Type B pancreatic cell (in vitro differentiated cells): ENCODE data around the gene TMIGD2. TPM values are rescaled to one million over a fixed set of nuclear protein-coding genes. Genes with fewer than 3 reads are reported as not detected.

Source experiments
- DNase-seq: peaks from one replicate; pipeline ENCODE4 v3.0.0; 2021; ENCODE audit warnings: mixed read lengths; ENCODE audit not compliant: unreplicated experiment; ENCODE audit errors: extremely low spot score
- H3K27ac Mint-ChIP-seq: 2 replicates; pipeline ENCODE4 v1.8.0; 2021; ENCODE audit warnings: mild to moderate bottlenecking, mixed read lengths
- H3K27me3 Mint-ChIP-seq: 2 replicates; pipeline ENCODE4 v1.8.0; 2021; ENCODE audit warnings: mixed read lengths
- H3K36me3 Mint-ChIP-seq: 2 replicates; pipeline ENCODE4 v1.8.0; 2021; ENCODE audit warnings: mixed read lengths
- H3K4me1 Mint-ChIP-seq: one replicate; pipeline ENCODE4 v1.8.0; 2021; ENCODE audit warnings: mixed read lengths; ENCODE audit not compliant: unreplicated experiment
- H3K4me3 Mint-ChIP-seq: 2 replicates; pipeline ENCODE4 v1.8.0; 2021; ENCODE audit warnings: mild to moderate bottlenecking, mixed read lengths
- H3K9me3 Mint-ChIP-seq: 2 replicates; pipeline ENCODE4 v1.8.0; 2021; ENCODE audit warnings: mixed read lengths
- CTCF ChIP-seq: fragments of 200-600 bp; sonication (generic); conservative IDR thresholded peaks from 2 replicates; pipeline ENCODE4 v1.5.0; 2021; ENCODE audit warnings: antibody characterized with exemption, mild to moderate bottlenecking
- total RNA-seq: library from RNA; stranded (reverse); gene quantifications from 2 replicates; pipeline ENCODE4 v1.2.1, GENCODE V29; 2021; ENCODE audit warnings: low replicate concordance

The TMIGD2 gene
- total RNA-seq, 1 donor from 2014 or later: not detected

GRCh38 chr19:4316956-4317355 lies 14.8 kb upstream of the TMIGD2 start:
- no peaks in the 10 kb centered on the region for H3K4me1 Mint-ChIP-seq
- H3K36me3 Mint-ChIP-seq: peaks cover 16% of the 10 kb centered on the region
- no peaks in the 10 kb centered on the region for H3K27me3 Mint-ChIP-seq
- no peak for DNase-seq
- no peak for TF ChIP-seq CTCF
- H3K27ac Mint-ChIP-seq: no peak overlapping the region
- H3K9me3 Mint-ChIP-seq: peaks cover 8% of the 10 kb centered on the region
- H3K4me3 Mint-ChIP-seq: no peak overlapping the region

GRCh38 chr19:4313847-4314490 lies 11.8 kb upstream of the TMIGD2 start:
- peaks cover 9% of the 10 kb centered on the region for H3K36me3 Mint-ChIP-seq

GRCh38 chr19:4310247-4311121 lies 8.3 kb upstream of the TMIGD2 start:
- Mint-ChIP-seq H3K27me3 (no peaks in the 10 kb centered on the region), H3K36me3 (no peaks in the 10 kb centered on the region), H3K9me3 (no peaks in the 10 kb centered on the region), H3K4me3 (no peak overlapping the region), H3K27ac (no peak overlapping the region), H3K4me1 (no peaks in the 10 kb centered on the region)
- no peak for DNase-seq
- TF ChIP-seq CTCF: no peak

More at GRCh38 chr19:4313847-4314490, 11.8 kb upstream of the TMIGD2 start:
- Mint-ChIP-seq H3K4me1 (no peaks in the 10 kb centered on the region), H3K4me3 (no peak overlapping the region), H3K9me3 (no peaks in the 10 kb centered on the region), H3K27ac (no peak overlapping the region), H3K27me3 (no peaks in the 10 kb centered on the region)
- DNase-seq: no peak
- no peak for TF ChIP-seq CTCF

GRCh38 chr19:4305659-4306058 lies 3.5 kb upstream of the TMIGD2 start:
- Mint-ChIP-seq H3K36me3 (no peaks in the 10 kb centered on the region), H3K27me3 (no peaks in the 10 kb centered on the region), H3K9me3 (no peaks in the 10 kb centered on the region), H3K4me1 (peaks cover 6% of the 10 kb centered on the region), H3K27ac (peak overlapping the region; percentile 53), H3K4me3 (peak overlapping the region; percentile 58)
- DNase-seq: no peak
- no peak for TF ChIP-seq CTCF

GRCh38 chr19:4305257-4305612 lies 3.0 kb upstream of the TMIGD2 start:
- no peak for TF ChIP-seq CTCF
- Mint-ChIP-seq H3K4me3 (peak overlapping the region; percentile 58), H3K9me3 (no peaks in the 10 kb centered on the region), H3K27me3 (no peaks in the 10 kb centered on the region), H3K36me3 (no peaks in the 10 kb centered on the region), H3K27ac (no peak overlapping the region), H3K4me1 (peaks cover 6% of the 10 kb centered on the region)
- DNase-seq: no peak
